ENCODE measurements around the gene RABGAP1L.
"Not testable (repeated sequence)": the region's sequence is repeated elsewhere in the genome, so short reads cannot be mapped to it uniquely, and the experiment has no call there.

The RABGAP1L gene

DNA sequence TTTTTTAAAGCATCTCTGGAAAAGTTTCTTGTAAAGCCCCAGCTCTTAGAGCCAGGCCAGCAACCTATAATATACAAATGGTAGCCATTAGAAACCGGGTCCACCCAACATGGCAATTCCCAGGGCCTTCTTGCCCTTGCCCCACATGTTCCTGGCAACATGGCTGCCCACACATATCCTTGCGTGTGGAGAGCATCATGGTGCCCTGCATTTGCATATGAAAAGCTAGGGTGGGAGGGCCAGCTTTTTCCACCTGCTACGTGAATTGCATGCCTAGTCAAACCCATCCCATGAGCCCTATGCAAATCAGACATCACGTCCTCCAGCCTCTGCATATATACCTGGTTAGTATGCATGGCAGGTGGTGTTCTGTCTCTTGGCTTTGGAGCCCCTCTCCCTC, 88.2 kb downstream of the RABGAP1L start:
- no peak for DNase-seq

- DNase-seq = no peak
Measured at GRCh38 chr1:174248041-174248440, 88.7 kb downstream of the RABGAP1L start.

GRCh38 chr1:174256386-174256785, 97.1 kb downstream of the RABGAP1L start:
- DNase-seq = not testable (repeated sequence)

DNA sequence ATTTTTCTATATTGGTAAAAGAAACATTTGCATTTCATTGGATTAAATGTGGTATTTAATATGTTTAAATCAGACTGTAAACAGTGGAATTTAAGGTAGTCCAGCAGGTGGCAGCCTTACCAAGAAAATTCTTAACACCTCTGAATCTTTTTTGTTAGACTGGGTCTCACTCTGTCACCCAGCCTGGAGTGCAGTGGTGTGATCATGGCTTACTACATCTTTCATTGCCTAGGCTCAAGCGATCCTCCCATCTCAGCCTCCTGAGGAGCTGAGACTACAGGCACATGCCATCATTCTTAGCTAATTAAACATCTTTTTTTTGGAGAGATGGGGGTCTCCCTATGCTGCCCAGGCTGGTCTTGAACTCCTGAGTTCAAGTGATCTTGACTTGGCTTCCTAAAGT, 98.8 kb downstream of the RABGAP1L start:
- DNase-seq = peak; percentile 48

DNA sequence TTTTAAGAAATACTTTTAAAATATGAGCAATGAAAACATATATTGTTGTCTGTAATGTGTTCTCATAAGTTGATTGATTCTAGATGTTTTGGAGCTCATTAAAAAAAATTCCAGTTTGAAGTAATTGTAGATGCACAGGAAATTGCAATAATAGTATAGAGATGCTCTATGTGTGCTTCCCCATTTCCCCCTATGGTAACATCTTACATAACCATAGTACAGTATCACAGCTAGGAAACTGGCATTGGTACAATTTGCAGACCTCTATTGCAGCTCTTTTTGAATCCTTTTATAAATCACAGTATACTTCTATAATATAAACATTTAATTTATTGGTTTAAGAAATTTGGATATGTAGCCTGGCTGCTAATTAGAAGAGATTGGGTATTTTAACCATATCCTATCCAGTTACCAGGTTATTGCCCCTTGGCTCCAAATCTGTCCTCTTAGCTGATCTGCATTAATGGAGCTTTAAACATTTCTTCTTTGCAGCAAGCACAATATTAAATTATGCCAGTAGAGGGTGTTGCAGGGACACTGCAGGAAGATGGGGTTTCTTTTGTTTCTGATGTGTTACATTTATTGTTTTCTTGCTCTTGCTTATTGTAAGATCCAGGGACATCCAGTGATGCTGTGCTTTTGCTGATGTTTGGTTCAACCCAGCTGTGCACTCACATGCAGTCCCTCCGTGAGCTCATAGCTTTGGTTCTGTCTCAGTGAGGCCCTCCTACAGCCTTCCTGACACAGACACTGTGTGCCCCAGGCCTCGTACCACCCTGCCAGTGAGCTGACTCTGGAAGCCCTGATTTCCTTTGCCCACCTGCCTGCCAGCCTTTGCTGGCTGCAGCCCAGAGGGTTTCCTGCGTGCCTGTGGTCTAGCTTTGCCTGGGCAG, 103.3 kb downstream of the RABGAP1L start:
- peak; percentile 35 for DNase-seq

- no peak for DNase-seq
Measured at GRCh38 chr1:174265282-174265681, 106.0 kb downstream of the RABGAP1L start.

DNA sequence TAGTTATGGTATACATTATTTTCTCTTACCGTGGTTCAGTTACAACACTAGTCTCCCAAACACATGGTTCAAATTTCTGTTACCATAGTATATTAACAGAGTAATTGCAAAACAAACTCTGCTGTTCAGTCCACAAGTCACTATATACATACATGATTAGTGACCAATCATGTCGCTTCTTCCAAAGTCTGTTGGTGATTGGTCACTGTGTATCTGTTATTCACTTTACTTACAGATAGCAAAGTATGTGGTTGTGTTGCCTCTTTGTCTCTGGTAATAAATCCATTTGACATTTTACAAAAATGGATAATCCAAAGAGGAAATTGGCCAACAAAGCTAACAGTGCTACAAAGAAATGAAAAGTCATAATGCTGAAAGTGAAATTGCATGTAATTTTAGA, 107.2 kb downstream of the RABGAP1L start:
- no peak for DNase-seq

DNA sequence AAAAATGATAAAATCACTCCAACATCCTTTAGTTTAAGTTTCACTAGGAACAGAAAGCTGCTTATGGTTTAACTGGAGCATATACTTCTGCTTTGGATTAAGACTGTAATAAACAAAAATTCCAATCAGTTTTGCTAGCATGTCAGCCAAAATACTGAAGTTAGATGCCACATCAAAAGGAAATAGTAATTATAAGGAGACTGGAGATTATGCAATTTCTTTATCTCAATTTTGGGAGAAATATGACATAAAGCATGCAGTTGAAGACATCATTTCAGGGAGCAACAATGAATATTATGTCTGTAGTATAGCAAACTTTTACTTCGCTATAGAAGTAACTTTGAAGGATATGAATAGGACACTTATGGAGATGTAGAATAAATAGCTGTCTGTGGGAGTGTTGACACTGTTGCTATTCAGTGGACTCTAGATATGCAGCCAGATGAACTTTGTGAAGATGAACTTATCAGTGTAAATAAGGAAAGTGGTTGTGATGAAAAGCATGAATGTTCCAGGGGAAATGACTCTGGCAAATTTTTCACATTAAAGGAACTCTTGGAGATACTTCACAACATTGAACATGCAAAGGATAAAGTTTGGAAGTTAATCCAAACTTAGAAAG, 107.8 kb downstream of the RABGAP1L start:
- no peak for DNase-seq

- DNase-seq = no peak
Measured at GRCh38 chr1:174269989-174270651, 110.8 kb downstream of the RABGAP1L start.

- no peak for DNase-seq
Measured at GRCh38 chr1:174273190-174273589, 113.9 kb downstream of the RABGAP1L start.

GRCh38 chr1:174273776-174274175, 114.5 kb downstream of the RABGAP1L start:
- no peak for DNase-seq

GRCh38 chr1:174274452-174274851, 115.1 kb downstream of the RABGAP1L start:
- DNase-seq = no peak

GRCh38 chr1:174274884-174275283, 115.6 kb downstream of the RABGAP1L start:
- no peak for DNase-seq

DNA sequence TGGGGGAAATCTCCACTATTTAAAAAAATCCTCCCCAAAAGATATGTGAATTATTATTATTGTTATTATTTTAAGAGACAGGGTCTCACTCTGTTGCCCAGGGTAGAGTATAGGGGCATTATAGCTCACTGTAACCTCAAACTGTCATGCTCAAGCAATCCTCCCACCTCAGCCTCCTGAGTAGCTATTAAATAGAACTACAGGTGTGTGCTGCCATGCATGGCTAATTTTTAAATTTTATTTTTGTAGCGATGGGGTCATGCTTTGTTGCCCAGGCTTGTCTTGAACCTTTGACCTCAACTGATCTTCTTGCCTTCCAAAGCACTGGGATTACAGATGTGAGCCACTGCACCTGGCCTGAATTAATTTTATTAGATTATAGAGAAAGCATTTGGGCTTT, 116.8 kb downstream of the RABGAP1L start:
- no peak for DNase-seq

DNA sequence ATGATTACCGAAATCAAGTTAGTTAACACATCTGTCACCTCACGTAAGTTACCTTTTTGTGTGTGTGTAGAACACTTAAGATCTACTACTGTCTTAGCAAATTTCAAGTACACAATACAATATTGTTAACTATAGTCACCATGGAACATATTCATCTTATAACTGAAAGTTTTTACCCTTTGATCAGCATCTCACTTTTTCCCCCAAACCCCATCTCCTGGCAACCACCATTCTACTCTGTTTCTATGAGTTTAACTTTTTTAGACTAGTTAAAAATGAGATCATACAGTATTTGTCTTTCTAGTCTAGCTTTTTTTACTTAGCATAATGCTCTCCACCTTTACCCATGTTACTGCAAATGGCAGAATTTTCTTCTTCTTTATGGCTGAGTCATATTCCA, 124.7 kb downstream of the RABGAP1L start:
- no peak for DNase-seq

GRCh38 chr1:174286042-174286441, 126.7 kb downstream of the RABGAP1L start:
- no peak for DNase-seq

DNA sequence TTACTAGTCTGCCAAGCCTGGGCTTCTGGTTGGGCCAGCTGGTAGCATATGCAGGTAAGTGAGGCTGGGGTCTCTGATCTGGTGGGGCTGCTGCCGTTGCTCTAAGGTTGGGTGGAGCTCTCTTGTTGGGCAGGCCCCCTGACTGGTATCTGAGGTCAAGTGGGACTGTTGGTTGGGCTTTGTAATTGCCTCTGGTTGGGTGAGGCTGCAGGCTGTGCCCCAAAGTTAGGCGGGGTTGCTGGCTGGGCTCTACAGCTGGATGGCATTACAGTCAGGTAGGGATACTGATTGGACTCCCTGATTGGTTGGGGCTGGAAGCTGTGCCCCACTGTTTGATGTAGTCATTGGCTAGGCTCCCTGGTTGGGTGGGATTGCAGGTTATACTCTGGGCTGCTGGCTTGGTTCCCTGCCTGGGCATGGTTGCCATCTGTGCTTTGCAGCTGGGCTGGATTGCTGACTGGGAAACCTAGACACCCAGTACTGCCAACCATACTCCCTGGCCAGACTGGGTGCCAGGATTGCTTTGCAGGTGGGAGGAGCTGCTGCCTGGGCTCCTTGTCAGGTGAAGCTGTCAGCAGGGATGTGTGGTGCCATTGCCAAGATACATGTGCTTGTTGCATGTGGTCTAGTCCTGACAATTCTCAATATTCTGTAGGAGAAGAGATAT, 130.5 kb downstream of the RABGAP1L start:
- no peak for DNase-seq

DNA sequence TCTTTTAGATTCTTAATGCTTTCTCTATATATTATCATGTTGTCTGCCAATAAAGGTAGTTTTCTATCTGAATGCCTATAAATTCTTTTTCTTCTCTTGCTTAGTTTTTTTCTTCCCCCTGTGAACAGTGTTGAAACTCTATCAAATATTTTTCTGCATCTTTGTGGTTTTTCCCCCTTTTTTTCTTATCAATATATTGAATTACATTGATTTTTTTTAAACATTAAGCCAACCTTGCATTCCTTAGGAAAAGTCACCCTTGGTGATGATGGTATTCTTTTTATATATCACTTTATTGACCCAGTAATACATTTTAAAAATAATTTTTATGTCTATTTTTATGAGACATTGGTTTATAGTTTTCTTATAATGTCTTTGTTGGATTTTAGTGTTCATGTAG, 131.7 kb downstream of the RABGAP1L start:
- no peak for DNase-seq

DNA sequence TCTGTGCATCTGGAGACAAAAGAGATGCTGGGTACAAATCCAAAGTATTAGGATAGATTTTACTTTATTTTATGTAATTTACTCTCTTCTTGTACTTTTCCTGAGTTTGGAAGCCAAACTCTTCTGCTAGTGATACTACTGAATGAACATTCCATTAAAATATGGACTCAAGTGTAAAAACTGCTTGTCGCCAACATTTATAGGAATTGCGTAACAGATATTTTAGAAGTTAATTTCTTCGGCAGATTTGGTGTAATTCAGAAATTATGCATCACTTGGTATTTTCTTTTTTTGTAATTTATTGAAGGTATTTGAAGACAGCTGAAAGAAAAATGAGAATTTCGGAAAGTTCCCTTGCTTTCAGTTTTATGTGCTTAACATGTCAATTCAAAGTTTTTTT, 137.0 kb downstream of the RABGAP1L start:
- no peak for DNase-seq

- DNase-seq = no peak
Measured at GRCh38 chr1:174297351-174297750, 138.0 kb downstream of the RABGAP1L start.

- no peak for DNase-seq
Measured at GRCh38 chr1:174301295-174302077, 142.2 kb downstream of the RABGAP1L start.

DNA sequence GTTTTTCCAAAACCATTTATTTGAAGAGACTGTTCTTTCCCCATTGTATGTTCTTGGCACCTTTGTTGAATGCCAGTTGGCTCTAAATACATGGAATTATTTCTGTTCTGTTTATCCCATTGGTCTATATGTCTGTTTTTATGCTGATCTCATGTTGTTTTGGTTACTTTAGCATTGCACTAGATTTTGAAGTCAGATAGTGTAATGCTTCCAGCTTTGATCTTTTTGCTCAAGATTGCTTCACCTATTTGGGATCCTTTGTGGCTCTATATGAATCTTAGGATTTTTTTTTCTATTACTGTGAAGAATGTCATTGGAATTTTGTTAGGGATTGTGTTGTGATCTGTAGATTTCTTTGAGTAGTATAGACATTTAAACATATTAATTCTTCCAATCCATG, 149.3 kb downstream of the RABGAP1L start:
- no peak for DNase-seq

DNA sequence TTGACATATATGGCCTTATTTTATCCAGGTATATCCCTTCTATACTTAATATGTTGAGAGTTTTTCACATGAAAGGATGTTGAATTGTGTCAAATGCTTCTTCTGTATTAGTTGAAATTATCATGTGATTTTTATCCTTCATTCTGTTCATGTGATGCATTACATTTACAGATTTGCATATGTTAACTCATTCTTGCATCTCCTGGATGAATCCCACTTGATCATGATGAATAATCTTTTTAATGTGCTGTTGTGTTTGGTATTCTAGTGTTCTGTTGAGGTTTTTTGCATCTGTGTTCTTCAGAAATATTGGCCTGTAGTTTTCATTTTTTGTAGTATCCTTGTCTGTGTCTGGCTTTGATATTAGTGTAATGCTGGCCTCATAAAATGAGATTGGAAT, 150.2 kb downstream of the RABGAP1L start:
- DNase-seq = no peak
